Forelimb muscle (tissue), 1 donor: Measurements from ENCODE around the gene STING1. TPM values are rescaled to one million over a fixed set of nuclear protein-coding genes. Genes with fewer than 3 reads are reported as not detected.
"Not testable (repeated sequence)": the region's sequence is repeated elsewhere in the genome, so short reads cannot be mapped to it uniquely, and the experiment has no call there.

Experiments used
- DNase-seq: peaks from one replicate; pipeline ENCODE4 v3.0.0-alpha.2; 2013; ENCODE audit warnings: low read depth
- polyA plus RNA-seq: library from polyadenylated mRNA; unstranded; fragments of 120-200 nt; gene quantifications from one replicate; pipeline ENCODE4 v1.2.1, GENCODE V29; 2013; ENCODE audit not compliant: insufficient read length

The STING1 gene
- polyA plus RNA-seq, 1 donor, result 26.4 TPM

DNA sequence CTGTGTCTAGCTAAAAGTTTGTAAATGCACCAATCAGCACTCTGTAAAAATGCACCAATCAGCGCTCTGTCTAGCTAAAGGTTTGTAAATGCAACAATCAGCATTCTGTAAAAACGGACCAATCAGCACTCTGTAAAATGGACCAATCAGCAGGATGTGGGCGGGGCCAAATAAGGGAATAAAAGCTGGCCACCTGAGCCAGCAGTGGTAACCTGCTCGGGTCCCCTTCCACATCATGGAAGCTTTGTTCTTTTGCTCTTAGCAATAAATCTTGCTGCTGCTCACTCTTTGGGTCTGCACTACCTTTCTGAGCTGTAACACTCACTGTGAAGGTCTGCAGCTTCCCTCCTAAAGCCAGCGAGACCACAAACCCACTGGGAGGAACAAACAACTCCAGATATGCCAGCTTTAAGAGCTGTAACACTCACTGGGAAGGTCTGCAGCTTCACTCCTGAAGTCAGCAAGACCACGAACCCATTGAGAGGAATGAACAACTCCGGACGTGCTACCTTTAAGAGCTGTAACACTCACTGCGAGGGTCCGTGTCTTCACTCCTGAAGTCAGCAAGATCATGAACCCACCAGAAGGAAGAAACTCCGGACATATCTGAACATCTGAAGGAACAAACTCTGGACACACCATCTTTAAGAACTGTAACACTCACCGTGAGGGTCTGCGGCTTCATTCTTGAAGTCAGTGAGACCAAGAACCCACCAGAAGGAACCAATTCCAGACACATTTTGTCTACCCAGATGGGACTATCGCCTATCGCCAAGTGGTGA, 20.7 kb upstream of the STING1 start:
- DNase-seq, result not testable (repeated sequence)

DNA sequence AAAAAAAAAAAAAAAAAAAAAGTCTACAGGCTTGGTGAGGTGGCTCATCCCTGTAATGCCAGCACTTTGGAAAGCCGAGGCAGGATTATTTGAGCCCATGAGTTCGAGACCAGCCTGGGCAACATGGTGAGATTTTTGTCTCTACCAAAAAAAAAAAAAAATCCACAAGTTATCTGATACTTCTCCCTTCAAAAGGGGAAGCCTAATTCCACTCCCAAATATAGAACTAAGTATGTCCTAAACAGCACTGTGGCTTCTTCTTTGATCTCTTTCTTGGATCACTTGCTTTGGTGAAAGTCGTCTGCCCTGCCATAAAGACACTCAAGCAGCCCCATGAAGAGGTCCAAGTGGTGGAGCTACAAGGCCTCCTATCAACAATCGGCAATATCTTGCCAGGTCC, 18.8 kb upstream of the STING1 start:
- no peak for DNase-seq

DNA sequence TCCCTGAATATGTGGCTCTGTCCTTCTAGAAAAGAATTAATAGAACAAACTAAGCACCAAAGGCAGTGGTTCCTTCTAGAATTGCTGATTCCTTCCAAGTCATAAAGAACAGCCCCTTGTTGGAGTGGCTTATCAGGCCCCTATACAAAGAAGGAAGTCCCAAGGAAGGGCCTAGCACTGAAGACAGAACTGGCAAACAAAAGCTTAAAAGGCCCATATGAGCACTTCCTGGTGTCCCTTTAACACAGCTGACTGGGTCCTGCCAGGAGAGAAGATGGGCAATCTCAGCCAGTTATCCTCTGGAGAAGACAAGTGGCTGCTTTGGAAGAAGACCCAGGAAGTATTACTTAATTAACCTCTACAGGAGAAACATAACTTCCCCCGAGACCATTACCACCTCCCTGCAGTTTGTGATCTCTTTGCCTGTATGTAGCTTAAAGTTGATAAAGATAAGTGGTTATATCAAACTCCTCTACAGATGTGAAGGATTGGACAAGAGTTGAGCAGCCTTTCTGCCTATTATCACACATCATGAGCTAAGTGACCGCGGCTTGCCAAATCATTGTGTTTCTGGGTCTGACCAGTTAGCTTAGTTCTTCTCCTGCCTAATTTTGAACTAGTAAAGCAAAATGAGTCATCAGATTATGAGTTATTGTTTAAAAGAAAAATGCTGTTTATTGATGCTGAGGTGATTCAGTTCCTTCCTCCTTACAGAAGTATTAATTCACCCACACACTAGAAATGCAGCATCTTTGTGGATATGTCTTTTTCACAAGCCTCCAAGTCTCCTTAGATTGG, 13.3 kb upstream of the STING1 start:
- DNase-seq, result no peak

- DNase-seq, result no peak
Measured at GRCh38 chr5:139494832-139495231, 12.3 kb upstream of the STING1 start.

- DNase-seq, result no peak
Measured at GRCh38 chr5:139494256-139494655, 11.7 kb upstream of the STING1 start.

DNA sequence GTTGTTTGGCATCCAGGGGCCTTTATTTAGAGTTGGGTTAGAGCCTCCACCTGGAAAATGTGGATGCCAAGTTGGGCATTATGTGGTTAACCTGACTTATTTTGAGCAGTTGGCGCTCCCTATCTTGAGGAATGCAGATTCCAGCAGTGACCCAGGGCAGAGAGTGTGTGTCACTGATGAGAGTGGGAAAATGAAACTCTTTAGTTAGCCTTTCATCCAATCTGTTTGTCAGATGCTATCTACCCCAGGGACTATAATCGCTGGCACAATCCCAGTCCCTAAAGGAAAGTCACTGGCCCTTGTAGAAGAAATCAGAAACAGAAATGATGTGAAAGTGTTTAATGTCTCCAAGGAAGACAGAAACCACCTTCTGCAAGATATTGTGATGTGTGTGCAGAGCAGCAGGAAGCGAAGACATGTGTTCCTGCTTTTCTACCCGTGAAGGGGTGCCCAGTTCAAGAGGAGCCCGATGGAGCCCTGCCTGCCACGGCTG, 10.2 kb upstream of the STING1 start:
- DNase-seq, result no peak

DNA sequence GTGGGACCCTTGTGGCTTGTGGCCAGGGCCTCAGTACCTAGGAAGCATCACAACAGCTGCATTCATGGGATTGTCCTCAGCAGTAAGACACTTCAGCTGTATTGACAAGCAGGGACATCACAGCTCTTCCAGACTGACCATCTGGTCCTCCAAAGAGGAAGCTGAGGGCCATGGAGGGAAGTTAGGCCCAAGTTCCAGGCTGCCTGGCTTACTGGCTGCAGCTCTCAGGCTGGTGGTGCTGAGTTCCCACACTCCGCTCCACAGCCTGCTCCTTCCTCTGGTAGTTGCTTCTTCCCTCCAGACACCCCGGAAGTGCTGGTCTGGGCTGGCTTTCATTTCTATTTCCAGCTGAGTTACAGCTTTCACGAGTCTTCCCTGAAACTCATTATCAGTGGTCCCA, 5.7 kb upstream of the STING1 start:
- DNase-seq, result no peak

DNA sequence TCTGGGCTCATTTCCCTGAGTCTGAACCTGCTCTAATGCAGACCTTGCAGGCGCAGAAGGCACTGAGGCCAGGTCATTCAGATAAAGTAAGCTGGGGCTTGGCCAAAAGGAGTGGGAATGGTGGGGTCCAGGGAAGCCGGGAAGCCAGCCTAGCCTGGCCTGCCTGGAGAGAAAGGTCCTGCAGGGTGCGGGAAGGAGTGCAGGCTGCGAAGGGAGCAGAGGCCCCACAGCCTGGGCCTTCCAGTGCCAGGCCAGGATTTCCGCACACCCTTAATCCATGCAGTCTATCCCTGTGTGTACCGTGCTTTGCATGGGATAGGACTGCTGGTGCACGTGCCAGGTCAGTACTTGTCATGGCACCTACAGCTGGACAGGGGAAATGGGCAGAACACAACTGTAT, 3.6 kb upstream of the STING1 start:
- no peak for DNase-seq

DNA sequence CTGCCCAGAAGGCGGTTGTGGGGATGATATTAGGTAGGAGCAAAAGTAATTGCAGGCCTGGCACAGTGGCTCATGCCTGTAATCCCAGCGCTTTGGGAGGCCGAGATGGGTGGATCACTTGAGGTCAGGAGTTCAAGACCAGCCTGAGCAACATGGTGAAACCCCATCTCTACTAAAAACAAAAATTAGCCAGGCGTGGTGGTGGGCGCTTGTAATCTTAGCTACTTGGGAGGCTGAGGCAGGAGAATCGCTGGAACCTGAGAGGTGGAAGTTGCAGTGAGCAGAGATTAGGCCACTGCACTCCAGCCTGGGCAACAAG, 291 bp upstream of the STING1 start:
- DNase-seq, result not testable (repeated sequence)

DNA sequence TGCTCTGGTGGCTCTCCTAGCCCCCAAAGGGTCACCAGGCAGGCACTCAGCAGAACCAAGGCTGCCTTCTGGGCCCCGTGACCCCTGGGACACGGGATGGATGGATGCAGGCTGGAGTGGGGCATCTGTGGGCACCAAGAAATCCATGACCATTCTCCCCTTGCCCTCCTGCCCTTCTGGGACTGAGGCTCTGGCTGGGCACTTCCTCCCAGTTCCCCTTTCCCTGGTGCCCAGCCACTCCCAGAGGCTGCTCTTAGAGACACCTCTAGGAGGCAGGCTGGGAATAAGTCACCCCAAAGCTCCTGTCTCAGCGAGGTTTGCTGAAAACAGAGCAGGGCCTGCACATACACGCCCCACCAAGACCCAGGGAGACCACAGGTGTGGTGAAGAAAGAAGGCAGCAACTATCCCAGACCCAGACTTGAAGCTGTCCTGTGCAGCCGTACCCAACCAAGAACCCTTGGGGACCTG, 943 bp downstream of the STING1 start:
- no peak for DNase-seq

GRCh38 chr5:139481122-139481533, 1.4 kb downstream of the STING1 start:
- no peak for DNase-seq

- DNase-seq, result not testable (repeated sequence)
Measured at GRCh38 chr5:139479729-139480128, 2.8 kb downstream of the STING1 start.

DNA sequence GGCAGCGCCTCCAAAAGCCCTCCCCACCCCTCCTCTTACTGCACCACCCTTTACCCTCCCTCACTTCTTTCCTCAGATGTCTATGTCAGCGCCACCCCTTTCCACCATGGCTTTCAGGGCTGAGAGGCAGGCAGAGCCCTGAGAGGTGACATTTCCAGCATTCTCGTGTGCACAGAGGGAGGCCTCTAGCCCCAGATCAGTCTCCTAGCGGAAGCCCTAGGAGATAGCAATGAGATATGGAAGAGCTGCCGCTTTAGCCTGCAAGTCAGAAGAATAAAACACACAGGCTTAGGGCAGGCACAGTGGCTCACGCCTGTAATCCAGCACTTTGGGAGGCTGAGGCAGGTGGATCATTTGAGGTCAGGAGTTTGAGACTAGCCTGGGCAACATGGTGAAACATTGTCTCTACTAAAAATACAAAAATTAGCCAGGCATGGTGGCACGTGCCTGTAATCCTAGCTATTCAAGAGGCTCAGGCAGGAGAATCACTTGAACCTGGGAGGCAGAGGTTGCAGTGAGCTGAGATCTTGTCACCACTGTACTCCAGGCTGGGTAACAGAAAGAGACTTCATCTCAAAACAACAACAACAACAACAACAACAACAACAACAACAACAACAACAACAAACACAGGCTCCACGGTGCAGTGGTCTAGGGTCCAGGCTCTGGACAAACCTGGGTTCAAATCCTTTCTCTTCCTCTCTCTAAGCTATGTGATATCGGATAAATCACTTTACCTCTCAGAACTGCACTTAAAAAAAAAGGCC, 3.7 kb downstream of the STING1 start:
- DNase-seq, result not testable (repeated sequence)

DNA sequence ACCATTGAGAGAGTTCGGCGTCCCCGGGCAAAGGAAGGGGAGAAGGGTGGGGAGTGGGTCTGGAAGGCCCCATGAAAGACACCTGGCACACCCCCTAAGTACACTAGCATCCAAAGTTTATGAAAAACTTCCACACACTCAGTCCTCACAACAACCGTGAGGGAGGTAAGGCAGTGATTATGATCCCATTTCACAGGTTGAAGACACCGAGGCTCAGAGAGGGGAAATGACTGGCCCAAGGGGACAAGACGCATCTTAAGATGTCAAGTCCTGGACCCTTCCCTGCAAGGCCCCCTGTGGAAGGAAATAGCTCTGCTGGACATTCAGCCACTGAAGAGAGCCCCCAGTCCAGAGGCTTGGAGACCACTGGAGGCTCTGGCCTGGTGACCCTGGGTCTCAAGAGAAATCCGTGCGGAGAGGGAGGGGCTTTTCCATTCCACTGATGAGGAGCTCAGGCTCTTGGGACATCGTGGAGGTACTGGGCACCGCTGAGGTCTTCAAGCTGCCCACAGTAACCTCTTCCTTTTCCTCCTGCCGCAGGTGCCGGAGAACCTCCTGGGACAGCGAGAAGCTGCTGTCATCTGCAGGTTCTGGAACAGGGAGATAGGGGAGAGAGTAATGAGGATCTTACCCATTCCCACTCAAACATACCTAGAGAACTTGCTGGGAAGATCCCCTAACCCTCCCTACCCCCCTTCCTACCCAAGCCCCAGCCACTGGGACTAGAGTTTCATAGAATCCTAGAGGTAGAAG, 6.5 kb downstream of the STING1 start:
- no peak for DNase-seq

- no peak for DNase-seq
Measured at GRCh38 chr5:139474890-139475791, 7.4 kb downstream of the STING1 start.

DNA sequence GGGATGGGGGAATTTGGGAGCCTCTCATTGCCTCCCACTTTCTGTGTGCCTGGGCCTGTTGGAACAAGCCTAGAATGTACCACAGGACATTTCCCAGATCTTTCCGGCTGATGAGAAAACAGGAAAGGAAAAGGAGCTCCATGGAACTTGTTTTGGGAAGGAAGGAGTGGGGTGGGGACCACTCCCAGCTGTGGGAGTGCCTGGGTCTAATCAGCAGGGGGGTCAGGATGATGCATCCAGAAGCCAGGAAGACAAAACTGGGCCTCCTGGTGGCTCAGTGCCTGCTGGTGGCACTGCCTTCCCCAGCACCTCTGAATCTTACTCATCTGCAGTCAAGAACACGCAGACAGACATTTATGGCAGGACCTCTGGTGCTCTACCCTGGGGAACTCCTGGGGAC, 9.0 kb downstream of the STING1 start:
- DNase-seq, result no peak

GRCh38 chr5:139473105-139473504, 9.5 kb downstream of the STING1 start:
- DNase-seq, result no peak

DNA sequence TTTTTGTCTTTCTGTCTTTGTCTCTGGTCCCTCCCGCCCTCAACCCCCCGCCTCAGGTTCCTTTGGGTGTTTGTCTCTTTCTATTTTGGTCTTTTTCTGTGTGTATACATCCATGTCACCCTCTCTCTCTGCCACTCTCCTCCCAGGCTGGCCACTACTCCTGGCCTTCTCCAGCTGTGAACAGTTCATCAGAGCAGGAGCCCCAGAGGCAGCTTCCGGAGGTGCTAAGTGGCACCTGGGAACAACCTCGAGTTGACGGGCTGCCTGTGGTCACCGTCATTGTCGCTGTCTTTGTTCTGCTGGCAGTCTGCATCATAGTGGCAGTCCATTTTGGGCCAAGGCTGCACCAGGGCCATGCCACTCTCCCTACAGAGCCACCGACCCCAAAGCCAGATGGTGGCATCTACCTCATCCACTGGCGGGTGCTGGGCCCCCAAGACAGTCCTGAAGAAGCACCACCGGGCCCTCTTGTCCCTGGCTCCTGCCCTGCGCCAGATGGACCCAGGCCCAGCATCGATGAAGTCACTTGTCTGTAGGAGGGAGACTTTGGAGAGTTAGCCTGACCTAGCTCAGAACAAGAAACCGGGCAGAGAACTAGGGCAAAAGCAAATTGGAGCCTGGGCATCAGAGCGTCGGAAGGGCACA, 10.1 kb downstream of the STING1 start:
- no peak for DNase-seq

DNA sequence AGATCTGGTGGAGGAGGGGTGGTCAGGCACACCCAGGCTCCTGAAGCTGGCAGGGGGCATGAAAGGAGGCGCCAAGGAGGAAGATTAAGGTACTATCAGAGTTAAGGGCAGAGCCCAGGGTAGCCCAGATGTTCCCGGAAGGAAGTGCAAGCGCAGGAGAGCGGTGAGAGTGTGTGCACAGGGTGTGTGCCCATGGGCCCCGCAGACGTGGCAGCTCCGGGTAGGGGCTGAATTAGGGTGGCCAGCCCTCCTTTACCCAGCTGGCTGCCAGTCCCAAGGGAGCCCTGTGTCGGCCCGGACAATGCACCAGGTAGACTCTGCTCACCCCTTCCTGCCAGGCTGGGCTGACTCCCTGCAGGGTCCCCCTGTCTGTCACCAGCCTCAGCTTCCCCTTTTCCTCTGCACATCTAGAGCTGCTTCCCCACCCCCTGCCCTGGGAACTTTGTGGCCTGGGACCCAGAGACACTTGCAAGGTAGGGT, 11.7 kb downstream of the STING1 start, which contains the start of gene SMIM33:
SMIM33 (plus strand) TSS at position 184 of the 480 bp plus-strand sequence; CDS start at position 302, 118 bp downstream.
- no peak for DNase-seq
